GM19239 (cell line): ENCODE data around the gene USP12.

Source experiments
- DNase-seq: peaks from one replicate; pipeline ENCODE4 v3.0.0; 2011; ENCODE audit warnings: low spot score; ENCODE audit not compliant: insufficient read length
- FAIRE-seq: peaks from 2 replicates; lab custom pipeline; 2011; peaks lifted over from hg19 to GRCh38; lab: Jason Lieb, UNC

USP12 gene

GRCh38 chr13:27018882-27019281 is 152.7 kb downstream of the USP12 start:
- no peak for FAIRE-seq
- DNase-seq, result no peak

- DNase-seq, result no peak
- no peak for FAIRE-seq
Measured at GRCh38 chr13:27018344-27018861, 153.2 kb downstream of the USP12 start.

- DNase-seq (no peak), FAIRE-seq (no peak)
Measured at GRCh38 chr13:27016875-27017274, 154.7 kb downstream of the USP12 start.
